Measurements from ENCODE around the gene INMT.

INMT gene

GRCh38 chr7:30745261-30745941 is 6.5 kb upstream of the INMT start:
- Histone ChIP-seq H3K36me3 (ENCODE audit: insufficient read depth, low read length) (no peaks in the 10 kb centered on the region), H3F3A (ENCODE audit: insufficient read depth, low read length) (no peaks in the 10 kb centered on the region), H3K9ac (ENCODE audit: low read length) (no peak overlapping the region), H3K79me2 (ENCODE audit: insufficient read depth, low read length) (no peaks in the 10 kb centered on the region), H3K27me3 (ENCODE audit: insufficient read depth, low read length) (no peaks in the 10 kb centered on the region; the same call in 1 of the 2 replicates), H3K9me2 (ENCODE audit: low read depth, low read length) (no peaks in the 10 kb centered on the region), H2AFZ (ENCODE audit: low read length) (no peak overlapping the region), H3K27ac (ENCODE audit: low read depth, low read length, poor library complexity, severe bottlenecking) (no peak overlapping the region), H3K4me2 (ENCODE audit: low read length) (no peak overlapping the region), H3K9me3 (ENCODE audit: low read length) (no peaks in the 10 kb centered on the region), H4K20me1 (ENCODE audit: insufficient read depth, low read length) (no peaks in the 10 kb centered on the region), H3K4me3 (ENCODE audit: low read depth, low read length, poor library complexity, severe bottlenecking) (no peak overlapping the region), H3K4me1 (ENCODE audit: insufficient read depth, low read length, severe bottlenecking) (no peaks in the 10 kb centered on the region)
- TF ChIP-seq CTCF (IDR thresholded peaks at IDR 0.05; ENCODE audit: low read length) = no peak
- TF ChIP-seq EZH2 (IDR thresholded peaks at IDR 0.05; ENCODE audit: borderline replicate concordance, low read length) = no peak

GRCh38 chr7:30750010-30750409 is 1.9 kb upstream of the INMT start:
- no peaks in the 10 kb centered on the region for H3K9me2 ChIP-seq (ENCODE audit: low read depth, low read length)
- H3K4me3 ChIP-seq (ENCODE audit: low read depth, low read length, poor library complexity, severe bottlenecking) = no peak overlapping the region
- TF ChIP-seq CTCF (IDR thresholded peaks at IDR 0.05; ENCODE audit: low read length) = no peak
- TF ChIP-seq EZH2 (IDR thresholded peaks at IDR 0.05; ENCODE audit: borderline replicate concordance, low read length) = no peak
- no peaks in the 10 kb centered on the region for H3F3A ChIP-seq (ENCODE audit: insufficient read depth, low read length)
- no peak overlapping the region for H3K27ac ChIP-seq (ENCODE audit: low read depth, low read length, poor library complexity, severe bottlenecking)
- no peaks in the 10 kb centered on the region for H3K9me3 ChIP-seq (ENCODE audit: low read length)
- H3K27me3 ChIP-seq (ENCODE audit: insufficient read depth, low read length) = no peaks in the 10 kb centered on the region; the same call in 1 of the 2 replicates
- no peaks in the 10 kb centered on the region for H3K4me1 ChIP-seq (ENCODE audit: insufficient read depth, low read length, severe bottlenecking)
- no peak overlapping the region for H3K9ac ChIP-seq (ENCODE audit: low read length)
- no peak overlapping the region for H3K4me2 ChIP-seq (ENCODE audit: low read length)
- H3K79me2 ChIP-seq (ENCODE audit: insufficient read depth, low read length) = no peaks in the 10 kb centered on the region
- H3K36me3 ChIP-seq (ENCODE audit: insufficient read depth, low read length) = no peaks in the 10 kb centered on the region
- H2AFZ ChIP-seq (ENCODE audit: low read length) = no peak overlapping the region
- no peaks in the 10 kb centered on the region for H4K20me1 ChIP-seq (ENCODE audit: insufficient read depth, low read length)

GRCh38 chr7:30750683-30751650 is 968 bp upstream of the INMT start:
- no peak overlapping the region for H3K4me3 ChIP-seq (ENCODE audit: low read depth, low read length, poor library complexity, severe bottlenecking)
- H3K79me2 ChIP-seq (ENCODE audit: insufficient read depth, low read length) = no peaks in the 10 kb centered on the region
- no peaks in the 10 kb centered on the region for H3K36me3 ChIP-seq (ENCODE audit: insufficient read depth, low read length)
- H3K9me2 ChIP-seq (ENCODE audit: low read depth, low read length) = no peaks in the 10 kb centered on the region
- no peaks in the 10 kb centered on the region for H3F3A ChIP-seq (ENCODE audit: insufficient read depth, low read length)
- H3K27ac ChIP-seq (ENCODE audit: low read depth, low read length, poor library complexity, severe bottlenecking) = no peak overlapping the region
- H3K9ac ChIP-seq (ENCODE audit: low read length) = no peak overlapping the region
- no peaks in the 10 kb centered on the region for H4K20me1 ChIP-seq (ENCODE audit: insufficient read depth, low read length)
- H3K4me2 ChIP-seq (ENCODE audit: low read length) = no peak overlapping the region
- no peaks in the 10 kb centered on the region for H3K9me3 ChIP-seq (ENCODE audit: low read length)
- H3K27me3 ChIP-seq (ENCODE audit: insufficient read depth, low read length) = peaks cover 4% of the 10 kb centered on the region; the same call in 1 of the 2 replicates
- H2AFZ ChIP-seq (ENCODE audit: low read length) = no peak overlapping the region
- TF ChIP-seq EZH2 (IDR thresholded peaks at IDR 0.05; ENCODE audit: borderline replicate concordance, low read length) (no peak), CTCF (IDR thresholded peaks at IDR 0.05; ENCODE audit: low read length) (no peak)
- no peaks in the 10 kb centered on the region for H3K4me1 ChIP-seq (ENCODE audit: insufficient read depth, low read length, severe bottlenecking)

Measured in OCI-LY1 (cell line).